Effector CD8-positive, alpha-beta T cell (primary cell): Measurements from ENCODE around the gene VPS16.
"Not testable (repeated sequence)": the region's sequence is repeated elsewhere in the genome, so short reads cannot be mapped to it uniquely, and the experiment has no call there.

Experiments
- DNase-seq: peaks from one replicate; lab custom pipeline; 2025; lab: John Stamatoyannopoulos, UW

VPS16 gene

GRCh38 chr20:2807019-2807418, 33.5 kb upstream of the VPS16 start:
- no peak for DNase-seq

DNA sequence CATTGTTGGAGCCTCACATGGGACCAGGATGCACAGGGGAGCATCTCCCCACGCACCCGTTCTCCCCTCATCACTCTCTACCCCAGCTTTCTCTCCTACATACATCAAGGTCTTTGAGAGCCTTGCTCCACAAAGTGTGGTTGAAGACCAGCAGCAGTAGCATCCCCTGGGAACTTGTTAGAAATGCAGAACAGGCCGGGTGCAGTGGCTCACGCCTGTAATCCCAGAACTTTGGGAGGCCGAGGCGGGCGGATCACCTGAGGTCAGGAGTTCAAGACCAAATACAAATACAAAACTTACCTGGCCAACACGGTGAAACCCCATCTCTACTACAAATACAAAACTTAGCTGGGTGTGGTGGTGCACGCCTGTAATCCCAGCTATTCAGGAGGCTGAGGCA, 32.6 kb upstream of the VPS16 start:
- not testable (repeated sequence) for DNase-seq

GRCh38 chr20:2809690-2810089, 30.9 kb upstream of the VPS16 start:
- no peak for DNase-seq

- no peak for DNase-seq
Observed at GRCh38 chr20:2812189-2812588, 28.4 kb upstream of the VPS16 start.

GRCh38 chr20:2814076-2814475, 26.5 kb upstream of the VPS16 start:
- DNase-seq: no peak

GRCh38 chr20:2814587-2815051, 25.9 kb upstream of the VPS16 start, which contains the start of gene C20orf141:
Gene C20orf141, plus strand, starts transcription at chr20:2814987. Its CDS starts 198 bp downstream, at chr20:2815185.
- no peak for DNase-seq

- DNase-seq: no peak
Observed at GRCh38 chr20:2815242-2815900, 25.2 kb upstream of the VPS16 start.

DNA sequence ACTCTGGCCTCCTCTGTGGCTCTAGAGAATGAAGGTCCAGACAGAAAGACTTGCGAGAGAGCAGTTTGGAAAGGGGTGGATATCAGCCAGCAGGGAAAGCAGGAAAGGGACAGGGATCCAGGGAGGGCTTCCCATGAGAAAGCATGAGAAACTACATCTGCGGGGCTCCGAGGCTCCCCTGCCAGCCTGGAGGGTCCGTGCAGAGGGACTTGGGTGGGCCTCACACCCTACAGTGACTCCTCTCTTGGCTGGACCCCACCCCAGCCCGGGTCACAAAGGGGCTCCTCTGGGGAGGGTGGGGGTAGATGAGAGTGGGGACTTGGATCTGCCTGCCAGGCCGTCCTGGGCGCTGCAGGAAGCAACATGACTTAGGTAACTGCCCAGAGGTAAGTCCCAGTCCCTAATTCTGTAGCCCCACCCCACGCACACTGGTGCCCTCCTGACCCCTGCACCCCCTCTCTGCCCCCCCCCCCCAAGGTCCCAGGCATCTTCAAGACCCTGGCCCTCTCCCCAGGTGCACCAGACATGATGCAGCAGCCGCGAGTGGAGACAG, 24.4 kb upstream of the VPS16 start, which contains the start of gene TMEM239:
Gene TMEM239 (plus strand): TSS at position 335 of the 553 bp plus-strand sequence. CDS start 191 bp downstream, at position 526.
- no peak for DNase-seq

DNA sequence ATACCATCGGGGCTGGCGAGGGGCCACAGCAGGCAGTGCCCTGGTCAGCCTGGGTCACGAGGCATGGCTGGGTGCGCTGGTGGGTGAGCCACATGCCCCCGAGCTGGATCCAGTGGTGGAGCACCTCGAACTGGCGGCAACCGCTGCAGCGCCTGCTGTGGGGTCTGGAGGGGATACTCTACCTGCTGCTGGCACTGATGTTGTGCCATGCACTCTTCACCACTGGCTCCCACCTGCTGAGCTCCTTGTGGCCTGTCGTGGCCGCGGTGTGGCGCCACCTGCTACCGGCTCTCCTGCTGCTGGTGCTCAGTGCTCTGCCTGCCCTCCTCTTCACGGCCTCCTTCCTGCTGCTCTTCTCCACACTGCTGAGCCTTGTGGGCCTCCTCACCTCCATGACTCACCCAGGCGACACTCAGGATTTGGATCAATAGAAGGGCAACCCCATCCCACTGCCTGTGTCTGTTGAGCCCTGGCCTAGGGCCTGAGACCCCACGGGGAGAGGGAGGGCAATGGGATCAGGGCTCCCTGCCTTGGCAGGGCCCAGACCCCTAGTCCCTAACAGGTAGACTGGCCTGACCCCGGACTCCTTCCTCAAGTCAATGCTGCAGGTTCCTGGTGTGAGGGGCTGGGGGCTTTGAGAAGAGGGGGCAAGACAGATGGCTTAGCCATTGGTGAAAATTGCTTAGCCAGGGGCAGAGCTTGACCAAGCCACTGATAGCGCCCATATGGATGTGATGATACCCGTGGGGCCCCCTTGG, 23.8 kb upstream of the VPS16 start:
- no peak for DNase-seq

GRCh38 chr20:2817341-2817726, 23.2 kb upstream of the VPS16 start:
- no peak for DNase-seq

- DNase-seq: no peak
Observed at GRCh38 chr20:2817891-2818595, 22.5 kb upstream of the VPS16 start.

GRCh38 chr20:2820084-2820895, 20.3 kb upstream of the VPS16 start:
- no peak for DNase-seq

DNA sequence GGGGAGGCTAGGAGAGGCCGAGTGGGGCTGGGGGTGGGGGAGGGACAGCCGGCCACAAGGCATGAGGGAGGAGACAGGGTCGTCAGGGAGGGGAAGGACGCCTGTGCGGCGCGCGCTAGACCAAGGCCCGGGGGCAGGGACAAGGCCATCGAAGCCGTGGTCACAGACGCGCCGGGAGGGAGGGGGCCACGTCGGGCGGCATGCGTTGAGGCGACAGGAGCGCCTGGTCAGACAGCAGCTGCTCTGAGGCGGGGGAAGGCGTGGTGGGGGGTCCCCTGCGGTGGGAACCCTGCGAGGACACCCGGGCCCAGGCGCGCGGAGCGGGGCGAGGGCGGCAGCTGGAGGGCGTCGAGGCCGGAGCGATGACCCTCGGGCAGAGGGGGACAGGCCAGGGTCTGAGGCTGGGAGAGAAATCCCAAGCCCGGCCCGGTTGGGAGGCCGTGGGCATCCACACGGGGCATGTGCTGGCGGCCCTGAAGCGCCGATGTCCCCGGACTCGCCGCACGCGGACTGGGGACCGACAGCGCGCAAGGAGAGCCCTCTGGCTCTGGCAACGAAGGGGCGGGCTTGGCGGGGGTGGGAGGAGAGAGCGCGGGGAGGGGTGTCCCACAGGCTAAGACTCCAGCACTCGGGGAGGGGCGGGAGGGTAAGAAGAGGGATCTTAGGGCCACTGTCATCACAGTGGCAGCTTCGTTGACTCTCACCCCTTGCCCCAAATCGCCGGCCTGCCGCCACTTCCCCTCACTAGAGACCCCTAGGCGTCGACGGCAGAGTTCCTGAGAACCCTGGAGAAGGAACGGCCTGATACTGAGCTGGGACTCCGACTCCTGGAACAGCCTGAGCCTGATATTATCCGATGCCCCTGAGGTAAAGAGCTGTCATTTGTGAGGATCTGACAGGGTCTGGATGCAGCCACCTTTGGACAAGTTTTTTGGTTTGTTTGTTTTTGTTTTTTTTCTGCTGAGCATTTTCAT, 19.4 kb upstream of the VPS16 start:
- no peak for DNase-seq

GRCh38 chr20:2822073-2822472, 18.5 kb upstream of the VPS16 start:
- no peak for DNase-seq

DNA sequence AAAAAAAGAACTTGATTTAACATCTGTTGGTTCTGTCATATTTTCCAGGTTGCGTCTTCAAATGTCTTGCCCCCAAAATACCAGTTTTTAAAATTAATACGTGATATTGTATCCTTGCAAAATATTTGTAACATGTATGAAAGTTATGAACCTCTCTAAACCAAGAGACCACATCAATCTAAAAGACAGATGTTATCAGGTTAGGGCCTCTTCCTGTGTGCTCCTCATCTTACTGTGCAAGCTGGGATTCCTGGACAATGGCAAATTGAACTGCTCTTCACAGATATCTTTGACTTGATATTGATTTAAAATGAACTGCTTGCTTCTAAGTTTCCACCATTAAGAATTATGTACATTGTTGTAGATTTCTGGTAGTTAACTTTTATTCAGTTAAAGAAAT, 14.8 kb upstream of the VPS16 start:
- no peak for DNase-seq

DNA sequence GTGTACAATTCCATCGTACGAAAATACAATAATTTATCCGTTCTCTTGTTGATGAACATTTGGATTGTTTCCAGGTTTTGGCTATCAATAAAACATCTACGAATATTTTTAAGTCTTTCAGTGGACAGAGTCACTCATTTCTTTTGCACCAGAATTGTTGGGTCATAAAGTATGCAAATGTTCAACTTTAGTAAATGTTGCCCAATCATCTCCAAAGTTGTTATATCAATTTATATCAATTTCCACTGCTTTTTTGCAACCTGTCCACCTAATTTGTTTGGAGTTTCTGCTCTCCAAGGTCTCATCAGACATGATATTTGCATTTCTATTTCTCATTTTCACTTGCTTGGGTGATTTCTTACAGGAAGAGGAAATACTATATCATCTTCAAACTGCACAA, 13.9 kb upstream of the VPS16 start:
- DNase-seq: no peak

- DNase-seq: no peak
Observed at GRCh38 chr20:2829376-2829775, 11.2 kb upstream of the VPS16 start.

DNA sequence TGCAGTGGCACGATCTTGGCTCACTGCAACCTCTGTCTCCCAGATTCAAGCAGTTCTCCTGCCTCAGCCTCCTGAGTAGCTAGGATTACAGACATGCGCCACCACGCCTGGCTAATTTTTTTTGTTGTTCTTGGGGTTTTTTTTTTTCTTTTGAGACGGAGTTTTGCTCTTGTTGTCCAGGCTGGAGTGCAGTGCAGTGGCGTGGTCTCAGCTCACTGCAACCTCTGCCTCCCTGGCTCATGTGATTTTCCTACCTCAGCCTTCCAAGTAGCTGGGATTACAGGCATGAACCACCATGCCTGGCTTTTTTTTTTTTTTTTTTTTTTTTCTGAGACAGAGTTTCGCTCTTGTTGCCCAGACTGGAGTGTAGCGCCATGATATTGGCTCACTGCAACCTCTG, 9.3 kb upstream of the VPS16 start:
- not testable (repeated sequence) for DNase-seq

DNA sequence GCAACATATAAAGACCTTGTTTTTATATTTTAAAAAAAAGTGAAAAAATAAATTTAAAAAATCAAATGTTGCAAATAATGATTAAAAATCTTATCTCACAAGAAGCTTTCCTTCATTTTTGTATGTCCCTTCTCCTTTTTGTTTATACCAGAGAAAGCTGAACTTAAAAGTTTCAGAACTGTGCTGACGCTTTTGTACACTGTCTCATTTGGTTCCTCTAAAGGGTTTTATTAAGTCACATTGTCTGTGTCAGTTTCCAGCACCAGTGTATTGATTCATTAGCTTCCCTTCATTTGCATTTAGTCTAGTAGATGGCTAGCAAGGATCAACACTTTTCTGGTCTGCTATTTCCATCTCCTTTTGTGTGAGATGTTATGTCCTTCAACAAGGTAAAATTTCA, 6.8 kb upstream of the VPS16 start:
- DNase-seq: no peak

GRCh38 chr20:2834401-2835110, 6.0 kb upstream of the VPS16 start:
- no peak for DNase-seq
